ENCODE results near the gene SRSF7.
"Not testable (repeated sequence)": the region's sequence is repeated elsewhere in the genome, so short reads cannot be mapped to it uniquely, and the experiment has no call there.

Gene SRSF7

GRCh38 chr2:38754049-38754448, 2.9 kb upstream of the SRSF7 start:
- no peak for DNase-seq (ENCODE audit: low read depth in 2 of 2)

- DNase-seq (ENCODE audit: low read depth in 2 of 2) = no peak
These were observed 642 bp upstream of the SRSF7 start for GRCh38 chr2:38751596-38752410.

GRCh38 chr2:38750011-38750890, 910 bp downstream of the SRSF7 start:
- DNase-seq (ENCODE audit: low read depth in 2 of 2) = peak; percentile 25 to 34

- no peak for DNase-seq (ENCODE audit: low read depth in 2 of 2)
These were observed 2.0 kb downstream of the SRSF7 start for GRCh38 chr2:38748943-38749804.

GRCh38 chr2:38748391-38748790, 2.8 kb downstream of the SRSF7 start:
- DNase-seq (ENCODE audit: low read depth in 2 of 2) = no peak

GRCh38 chr2:38747819-38748218, 3.3 kb downstream of the SRSF7 start:
- DNase-seq (ENCODE audit: low read depth in 2 of 2) = no peak

GRCh38 chr2:38747007-38747424, 4.1 kb downstream of the SRSF7 start:
- DNase-seq (ENCODE audit: low read depth in 2 of 2) = no peak

GRCh38 chr2:38745267-38745666, 5.9 kb downstream of the SRSF7 start:
- no peak for DNase-seq (ENCODE audit: low read depth in 2 of 2)

- DNase-seq (ENCODE audit: low read depth in 2 of 2) = no peak
These were observed 6.8 kb downstream of the SRSF7 start for GRCh38 chr2:38744399-38744780.

- no peak for DNase-seq (ENCODE audit: low read depth in 2 of 2)
These were observed 7.3 kb downstream of the SRSF7 start for GRCh38 chr2:38743672-38744398.

- DNase-seq (ENCODE audit: low read depth in 2 of 2) = no peak
These were observed 8.2 kb downstream of the SRSF7 start for GRCh38 chr2:38742797-38743559.

GRCh38 chr2:38740851-38741731, 10.1 kb downstream of the SRSF7 start:
- DNase-seq (ENCODE audit: low read depth in 2 of 2) = no peak

GRCh38 chr2:38739524-38739923, 11.6 kb downstream of the SRSF7 start:
- DNase-seq (ENCODE audit: low read depth in 2 of 2) = no peak

- no peak for DNase-seq (ENCODE audit: low read depth in 2 of 2)
These were observed 13.2 kb downstream of the SRSF7 start for GRCh38 chr2:38737925-38738324.

- not testable (repeated sequence) for DNase-seq (ENCODE audit: low read depth in 2 of 2)
These were observed 14.0 kb downstream of the SRSF7 start for GRCh38 chr2:38737000-38737698.

GRCh38 chr2:38735999-38736320, 15.2 kb downstream of the SRSF7 start:
- DNase-seq (ENCODE audit: low read depth in 2 of 2) = no peak

- no peak for DNase-seq (ENCODE audit: low read depth in 2 of 2)
These were observed 16.7 kb downstream of the SRSF7 start for GRCh38 chr2:38734299-38735058.

- no peak for DNase-seq (ENCODE audit: low read depth in 2 of 2)
These were observed 17.7 kb downstream of the SRSF7 start for GRCh38 chr2:38733300-38733971.

All from stimulated activated CD8-positive, alpha-beta memory T cell treated with anti-CD3 and anti-CD28 coated beads, Interleukin-15, amount 100 ng/mL, for 48 hours (primary cell).